ENCODE data around the gene KRT86. TPM values are rescaled to one million over a fixed set of nuclear protein-coding genes. Genes with fewer than 3 reads are reported as not detected.

KRT86 gene
- total and polyA plus RNA-seq, 3 donors from 2014 or later = 2.3 to 4.0 (median 3.2) TPM

DNA sequence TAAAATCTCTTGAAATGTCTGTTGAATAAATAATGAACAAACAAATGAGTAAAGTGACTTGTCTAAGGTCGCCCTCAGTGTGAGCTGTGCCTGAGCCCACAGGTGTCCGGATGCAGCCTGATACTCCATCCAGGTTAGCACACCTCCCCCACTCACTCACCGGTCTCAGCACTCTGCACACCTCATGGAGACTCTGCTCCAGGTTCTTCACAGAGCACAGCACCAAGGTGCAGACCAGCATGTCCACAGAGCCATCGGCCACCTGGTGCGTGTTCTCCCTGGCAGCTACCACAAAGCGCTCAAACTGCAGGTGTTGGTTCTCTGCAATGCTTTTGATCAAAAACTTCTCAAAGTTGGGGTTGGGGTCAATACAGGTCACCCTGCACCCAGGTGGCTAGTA lies 45.5 kb upstream of the KRT86 start:
- H3K27ac ChIP-seq = no peak overlapping the region
- H3K36me3 ChIP-seq (ENCODE audit: low read depth, missing control alignments) = no peaks in the 10 kb centered on the region
- DNase-seq = no peak
- intact Hi-C loops (cut with DNase I; ENCODE audit: low total_unique reads) = no loop called here
- 90 to 100% methylated on average over 2 to 6 of the region's 6 CpGs for WGBS, 2 donors
- TF ChIP-seq, protein P1, sequence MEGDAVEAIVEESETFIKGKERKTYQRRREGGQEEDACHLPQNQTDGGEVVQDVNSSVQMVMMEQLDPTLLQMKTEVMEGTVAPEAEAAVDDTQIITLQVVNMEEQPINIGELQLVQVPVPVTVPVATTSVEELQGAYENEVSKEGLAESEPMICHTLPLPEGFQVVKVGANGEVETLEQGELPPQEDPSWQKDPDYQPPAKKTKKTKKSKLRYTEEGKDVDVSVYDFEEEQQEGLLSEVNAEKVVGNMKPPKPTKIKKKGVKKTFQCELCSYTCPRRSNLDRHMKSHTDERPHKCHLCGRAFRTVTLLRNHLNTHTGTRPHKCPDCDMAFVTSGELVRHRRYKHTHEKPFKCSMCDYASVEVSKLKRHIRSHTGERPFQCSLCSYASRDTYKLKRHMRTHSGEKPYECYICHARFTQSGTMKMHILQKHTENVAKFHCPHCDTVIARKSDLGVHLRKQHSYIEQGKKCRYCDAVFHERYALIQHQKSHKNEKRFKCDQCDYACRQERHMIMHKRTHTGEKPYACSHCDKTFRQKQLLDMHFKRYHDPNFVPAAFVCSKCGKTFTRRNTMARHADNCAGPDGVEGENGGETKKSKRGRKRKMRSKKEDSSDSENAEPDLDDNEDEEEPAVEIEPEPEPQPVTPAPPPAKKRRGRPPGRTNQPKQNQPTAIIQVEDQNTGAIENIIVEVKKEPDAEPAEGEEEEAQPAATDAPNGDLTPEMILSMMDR (IDR thresholded peaks at IDR 0.05) = no peak
- TF ChIP-seq POLR2A (IDR thresholded peaks at IDR 0.05) = no peak
- no peak overlapping the region for H3K4me3 ChIP-seq
- no peaks in the 10 kb centered on the region for H3K9me3 ChIP-seq
- no peaks in the 10 kb centered on the region for H3K27me3 ChIP-seq
- H3K4me1 ChIP-seq = no peaks in the 10 kb centered on the region

DNA sequence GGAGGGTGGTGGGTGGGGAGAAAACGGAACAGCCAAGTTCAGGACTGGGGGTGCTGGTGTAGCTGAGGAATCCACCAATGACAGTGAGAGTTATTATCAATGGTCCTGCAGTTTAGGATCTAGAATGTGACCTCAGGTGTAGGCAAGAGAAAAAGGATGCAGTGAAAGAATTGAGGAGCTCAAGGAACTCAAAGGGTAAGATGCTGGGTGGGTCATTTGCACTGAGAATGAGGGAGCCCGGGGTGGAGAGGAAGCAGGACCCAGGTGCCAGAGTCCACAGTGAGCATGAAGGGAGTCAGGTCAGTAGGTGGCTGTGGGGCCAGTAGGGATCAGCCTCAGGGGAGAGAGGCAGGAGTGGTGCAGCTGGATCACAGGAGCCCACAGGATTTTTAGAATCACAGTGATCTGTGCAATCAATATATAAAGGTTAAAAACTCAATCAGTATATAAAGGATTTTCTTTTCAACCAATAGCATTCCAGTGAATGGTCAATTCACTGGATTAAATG lies 44.6 kb upstream of the KRT86 start:
- no peak overlapping the region for H3K4me3 ChIP-seq
- 78 to 94% methylated on average over 2 of the region's 2 CpGs for WGBS, 2 donors
- no peak for DNase-seq
- no peaks in the 10 kb centered on the region for H3K9me3 ChIP-seq
- TF ChIP-seq, protein P1 (IDR thresholded peaks at IDR 0.05) = no peak
- no peak for TF ChIP-seq POLR2A (IDR thresholded peaks at IDR 0.05)
- H3K4me1 ChIP-seq = no peaks in the 10 kb centered on the region
- intact Hi-C loops (cut with DNase I; ENCODE audit: low total_unique reads) = no loop called here
- no peaks in the 10 kb centered on the region for H3K27me3 ChIP-seq
- H3K27ac ChIP-seq = no peak overlapping the region
- no peaks in the 10 kb centered on the region for H3K36me3 ChIP-seq (ENCODE audit: low read depth, missing control alignments)

- DNase-seq = no peak
- Histone ChIP-seq H3K4me3 (no peak overlapping the region), H3K27me3 (no peaks in the 10 kb centered on the region), H3K9me3 (no peaks in the 10 kb centered on the region), H3K36me3 (ENCODE audit: low read depth, missing control alignments) (no peaks in the 10 kb centered on the region), H3K4me1 (no peaks in the 10 kb centered on the region), H3K27ac (no peak overlapping the region)
- 71 to 72% methylated on average over 6 to 8 of the region's 8 CpGs for WGBS, 2 donors
- TF ChIP-seq POLR2A (IDR thresholded peaks at IDR 0.05) = no peak
- TF ChIP-seq, protein P1 (IDR thresholded peaks at IDR 0.05) = no peak
- intact Hi-C loops (cut with DNase I; ENCODE audit: low total_unique reads) = no loop called here
Measured at GRCh38 chr12:52230364-52231281, 43.8 kb upstream of the KRT86 start.

GRCh38 chr12:52231305-52232202 lies 42.9 kb upstream of the KRT86 start:
- no peak overlapping the region for H3K4me3 ChIP-seq
- H3K4me1 ChIP-seq = no peaks in the 10 kb centered on the region
- intact Hi-C loops (cut with DNase I; ENCODE audit: low total_unique reads) = no loop called here
- no peak for TF ChIP-seq POLR2A (IDR thresholded peaks at IDR 0.05)
- TF ChIP-seq, protein P1 (IDR thresholded peaks at IDR 0.05) = no peak
- DNase-seq = no peak
- 64 to 81% methylated on average over 14 to 16 of the region's 16 CpGs for WGBS, 2 donors
- H3K27ac ChIP-seq = no peak overlapping the region
- H3K36me3 ChIP-seq (ENCODE audit: low read depth, missing control alignments) = no peaks in the 10 kb centered on the region
- no peaks in the 10 kb centered on the region for H3K27me3 ChIP-seq
- H3K9me3 ChIP-seq = no peaks in the 10 kb centered on the region
